DMS53 (cell line): Measurements from ENCODE around the gene TMBIM4.
"Not testable (repeated sequence)": the region's sequence is repeated elsewhere in the genome, so short reads cannot be mapped to it uniquely, and the experiment has no call there.

Source experiments
- DNase-seq: peaks from one replicate; lab custom pipeline; 2025; lab: John Stamatoyannopoulos, UW

TMBIM4 gene, protein sequence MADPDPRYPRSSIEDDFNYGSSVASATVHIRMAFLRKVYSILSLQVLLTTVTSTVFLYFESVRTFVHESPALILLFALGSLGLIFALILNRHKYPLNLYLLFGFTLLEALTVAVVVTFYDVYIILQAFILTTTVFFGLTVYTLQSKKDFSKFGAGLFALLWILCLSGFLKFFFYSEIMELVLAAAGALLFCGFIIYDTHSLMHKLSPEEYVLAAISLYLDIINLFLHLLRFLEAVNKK

DNA sequence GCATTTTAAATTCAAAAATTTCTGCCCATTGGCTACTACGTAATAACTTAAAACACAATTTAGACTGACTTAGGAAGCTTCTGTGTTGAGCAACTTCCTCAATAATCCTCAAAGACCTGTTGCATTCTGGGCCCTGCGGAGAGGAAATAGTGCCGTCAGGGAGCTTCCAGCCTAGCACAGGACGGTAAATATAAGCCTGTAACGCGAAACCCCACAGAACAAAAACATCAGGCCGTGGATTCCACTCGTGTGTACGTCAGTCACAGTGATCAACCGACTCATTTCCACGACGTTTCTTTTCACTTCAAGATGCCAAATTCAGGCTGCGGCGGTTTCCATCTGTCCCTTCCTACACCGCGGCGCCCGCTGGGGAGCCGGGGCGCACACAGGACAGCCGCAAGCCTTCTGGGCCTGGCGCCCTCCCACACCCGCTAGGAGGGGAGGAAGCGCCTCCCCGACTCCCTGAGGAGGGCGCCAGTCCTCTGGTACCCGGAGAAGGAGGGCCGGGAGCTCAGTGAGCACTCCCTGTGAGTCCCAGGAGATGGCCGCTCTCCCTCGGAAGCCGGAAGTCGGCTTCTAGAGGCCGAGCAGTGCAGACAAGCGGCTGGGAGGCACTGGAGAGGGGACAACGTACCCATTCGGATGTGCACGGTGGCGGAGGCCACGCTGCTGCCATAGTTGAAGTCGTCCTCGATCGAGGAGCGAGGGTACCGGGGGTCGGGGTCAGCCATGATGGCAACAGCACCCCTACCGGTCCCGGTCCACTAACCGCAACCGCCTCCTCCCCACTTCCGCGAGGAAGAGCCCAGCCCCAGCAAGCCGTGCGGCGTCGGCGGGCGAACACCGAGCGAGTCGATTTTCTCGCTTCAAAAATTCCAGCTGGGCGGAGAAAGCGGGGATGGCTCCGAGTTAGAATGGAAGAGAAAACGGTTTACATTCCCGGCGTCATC lies at the start of gene TMBIM4:
TSS of gene TMBIM4 (minus strand) at position 776 of the 950 bp plus-strand sequence. CDS start at position 731, 45 bp downstream.
- DNase-seq: peak; percentile 98

DNA sequence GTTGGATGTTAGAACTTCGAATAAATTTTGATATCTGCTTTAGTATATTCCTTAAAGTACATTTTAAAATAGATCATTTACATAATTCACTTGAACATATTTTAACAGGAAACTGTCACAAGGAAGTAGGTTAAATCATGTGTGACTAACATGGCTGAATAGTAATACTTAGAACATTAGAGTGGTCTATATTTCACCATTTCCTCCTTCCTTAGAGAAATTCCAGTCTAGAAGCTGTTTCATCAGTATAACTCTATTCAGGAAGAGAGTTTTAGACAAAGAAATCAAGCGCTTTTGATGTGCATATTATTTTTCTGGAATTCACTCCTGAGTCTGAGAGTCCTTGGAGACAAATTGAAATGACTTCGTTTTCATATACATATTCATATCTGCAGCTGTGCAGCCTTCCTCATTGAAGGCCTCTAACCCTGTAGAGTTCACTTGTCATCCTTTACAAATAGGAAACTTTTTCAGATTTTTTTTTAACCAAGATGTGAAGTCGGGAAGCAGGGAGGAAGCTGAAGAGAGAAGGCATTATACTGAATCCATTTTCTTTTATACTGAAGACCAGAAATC lies 47.6 kb upstream of the TMBIM4 start:
- no peak for DNase-seq

DNA sequence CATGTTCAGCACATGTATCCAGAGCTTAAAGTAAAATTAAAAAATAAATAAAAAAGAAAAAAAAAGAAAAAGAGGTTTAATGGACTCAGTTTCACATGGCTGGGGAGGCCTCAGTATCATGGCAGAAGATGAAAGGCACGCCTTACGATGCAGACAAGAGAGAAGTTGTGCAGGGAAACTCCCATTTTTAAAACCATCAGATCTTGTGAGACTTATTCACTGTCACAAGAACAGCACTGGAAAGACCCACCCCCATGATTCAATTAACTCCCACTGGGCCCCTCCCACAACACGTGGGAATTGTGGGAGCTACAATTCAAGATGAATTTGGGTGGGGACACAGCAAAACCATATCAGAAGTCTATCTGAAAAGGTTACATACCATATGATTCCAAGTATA lies 43.2 kb upstream of the TMBIM4 start:
- DNase-seq: not testable (repeated sequence)

DNA sequence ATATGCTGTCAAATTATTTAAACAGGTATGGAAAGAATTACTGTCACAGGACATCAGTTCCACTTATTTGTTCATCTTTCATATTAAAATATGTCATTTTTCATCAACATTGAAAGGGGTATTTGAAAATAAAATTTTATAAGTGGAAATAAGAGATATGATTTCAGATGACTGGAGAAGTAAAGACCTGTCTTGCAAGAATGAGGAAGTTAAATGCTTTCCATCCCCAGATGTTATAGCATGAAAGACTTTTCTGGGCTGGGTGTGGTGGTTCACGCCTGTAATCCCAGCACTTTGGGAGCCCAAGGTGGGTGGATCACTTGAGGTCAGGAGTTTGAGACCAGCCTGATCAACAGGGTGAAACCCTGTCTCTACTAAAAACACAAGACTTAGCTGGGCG lies 41.8 kb upstream of the TMBIM4 start:
- DNase-seq: not testable (repeated sequence)

DNA sequence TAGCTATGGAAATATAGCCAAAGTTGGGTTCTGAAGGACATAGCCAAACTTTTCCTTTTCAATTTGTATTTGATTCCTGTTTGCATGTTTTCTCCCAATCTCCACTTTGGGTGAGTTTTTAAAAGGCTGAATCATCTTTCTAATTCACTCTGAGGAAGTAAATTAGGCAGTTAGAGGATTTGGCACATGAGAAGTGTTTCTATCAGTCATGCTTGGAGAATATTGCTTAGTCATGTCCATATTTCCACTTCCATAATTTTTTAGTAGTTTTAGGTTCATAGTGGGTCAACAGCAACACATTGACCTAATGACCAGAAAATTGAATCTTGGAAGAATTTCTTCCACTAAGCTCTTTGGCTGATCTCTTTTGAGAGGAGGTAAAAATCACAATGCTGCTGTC lies 41.0 kb upstream of the TMBIM4 start:
- no peak for DNase-seq

DNA sequence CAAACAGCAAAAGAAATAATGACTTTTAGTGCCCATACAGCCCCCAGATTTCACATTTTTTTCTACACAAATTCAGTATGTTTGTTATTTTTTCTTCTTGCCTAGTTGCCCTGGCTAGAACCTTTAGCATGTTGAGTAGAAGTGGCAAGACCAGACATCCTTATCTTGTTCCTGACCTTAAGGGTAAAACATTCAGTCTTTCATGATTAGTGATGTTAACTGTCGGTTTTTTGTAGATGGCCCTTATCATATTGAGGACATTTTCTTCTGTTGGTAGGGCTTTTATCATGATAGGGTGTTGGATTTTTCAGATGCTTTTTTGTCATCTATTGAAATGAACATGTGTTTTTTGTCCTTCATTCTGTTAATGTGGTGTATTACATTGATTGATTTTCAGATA lies 36.3 kb upstream of the TMBIM4 start:
- DNase-seq: no peak

DNA sequence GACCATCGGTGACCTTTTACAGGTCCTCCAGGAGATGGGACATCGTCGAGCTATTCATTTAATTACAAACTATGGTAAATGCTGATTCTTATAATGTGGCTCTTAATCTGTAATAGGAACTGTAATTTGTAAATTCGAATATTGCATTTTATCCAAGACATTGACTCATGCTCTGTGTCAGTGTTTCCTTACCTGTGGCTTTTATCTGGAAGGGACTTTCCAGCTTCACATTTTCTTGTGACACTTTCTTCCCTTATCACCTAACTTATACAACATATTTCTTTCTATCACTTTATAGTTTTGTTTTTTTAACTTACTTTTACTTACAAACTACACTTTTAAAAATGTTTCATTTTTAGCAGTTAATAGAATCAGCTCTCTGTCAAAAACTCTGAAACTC lies 34.0 kb upstream of the TMBIM4 start:
- DNase-seq: no peak

DNA sequence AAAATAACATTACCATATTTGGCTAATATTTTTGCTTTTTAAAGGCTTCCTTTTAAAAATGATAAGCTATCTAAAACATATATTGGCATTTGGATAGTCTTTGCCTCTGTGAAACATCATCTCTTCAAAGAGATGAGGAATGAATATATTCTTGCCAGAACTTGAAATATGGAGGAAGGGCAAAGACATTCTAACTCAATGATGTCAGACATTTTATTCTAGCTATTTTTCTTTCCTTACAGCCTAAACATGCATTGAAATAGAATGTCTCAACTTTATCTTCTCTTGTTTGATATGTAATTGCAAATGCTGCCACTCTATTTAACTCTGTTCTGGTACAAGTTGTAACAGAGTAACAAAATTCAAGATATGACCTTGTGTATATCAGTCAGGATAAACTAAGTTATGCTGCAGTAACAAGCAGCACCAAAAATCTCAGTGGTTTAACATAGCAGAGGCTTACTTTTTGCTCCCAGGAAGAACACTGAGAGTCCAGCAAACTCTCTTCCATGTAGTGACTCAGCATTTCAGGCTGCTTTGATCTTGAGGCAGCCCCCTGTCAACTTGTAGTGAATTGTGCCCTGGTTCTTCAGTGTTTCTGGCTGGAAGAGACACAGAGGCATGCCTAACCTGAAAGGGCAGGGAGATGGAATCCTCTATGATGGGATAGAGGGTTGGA lies 30.2 kb upstream of the TMBIM4 start:
- no peak for DNase-seq

DNA sequence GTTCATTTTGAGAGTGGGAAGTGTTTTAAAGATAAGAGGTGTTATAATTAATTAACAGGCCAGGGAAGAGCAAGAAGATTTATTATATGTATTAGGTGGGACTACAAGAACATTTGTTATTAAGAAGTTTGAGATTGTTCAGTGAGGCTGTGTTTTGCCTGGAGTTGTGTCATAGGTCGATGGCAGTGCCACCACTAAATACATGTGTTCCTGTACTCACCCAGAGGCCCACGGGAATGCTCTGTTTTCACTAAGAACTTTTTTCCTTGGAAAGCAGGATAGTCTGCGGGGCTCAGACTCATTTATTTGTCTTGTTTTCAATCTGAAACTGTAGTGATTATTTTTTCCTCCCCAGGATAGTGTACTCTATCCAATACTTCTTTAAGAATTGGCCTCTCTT lies 29.3 kb upstream of the TMBIM4 start:
- DNase-seq: no peak

DNA sequence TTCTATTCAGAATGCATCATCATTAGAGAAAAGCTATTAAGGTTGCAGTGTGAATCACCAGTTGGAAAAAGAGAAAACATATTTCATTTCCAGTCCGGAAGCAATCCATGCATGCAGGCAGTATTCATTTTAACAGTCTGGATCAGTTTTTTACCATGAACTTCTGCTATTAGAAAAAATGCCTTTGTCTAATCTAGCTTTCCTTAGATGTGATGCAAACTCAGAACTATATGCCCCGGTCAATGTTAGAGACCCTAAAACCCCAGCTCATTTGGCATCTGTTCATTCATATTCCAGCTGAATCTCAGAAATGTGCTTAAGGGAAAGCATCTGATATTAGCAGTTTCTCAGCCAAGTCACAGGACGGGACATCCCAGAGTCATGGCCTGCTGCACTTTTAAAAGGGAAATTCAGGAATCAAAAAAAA lies 27.7 kb upstream of the TMBIM4 start:
- DNase-seq: no peak

DNA sequence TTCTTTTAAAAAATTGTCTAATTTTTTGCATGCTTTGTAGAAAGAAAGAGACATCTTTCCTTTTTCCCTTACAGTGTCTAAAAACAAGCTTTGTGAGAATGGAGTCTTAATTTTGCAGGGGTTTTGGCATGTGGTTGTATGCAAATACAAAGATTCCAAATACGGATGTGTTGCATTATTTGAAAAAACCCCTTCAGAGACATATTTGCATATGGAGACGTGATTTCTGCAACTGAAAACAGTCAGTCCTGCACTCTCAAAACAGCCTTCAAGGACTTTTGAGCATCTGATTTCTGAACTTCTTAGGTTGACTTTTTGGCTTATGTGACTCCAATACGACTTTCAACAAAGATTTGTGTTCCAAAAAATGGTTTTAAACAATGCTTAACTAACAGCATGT lies 27.0 kb upstream of the TMBIM4 start:
- DNase-seq: no peak

DNA sequence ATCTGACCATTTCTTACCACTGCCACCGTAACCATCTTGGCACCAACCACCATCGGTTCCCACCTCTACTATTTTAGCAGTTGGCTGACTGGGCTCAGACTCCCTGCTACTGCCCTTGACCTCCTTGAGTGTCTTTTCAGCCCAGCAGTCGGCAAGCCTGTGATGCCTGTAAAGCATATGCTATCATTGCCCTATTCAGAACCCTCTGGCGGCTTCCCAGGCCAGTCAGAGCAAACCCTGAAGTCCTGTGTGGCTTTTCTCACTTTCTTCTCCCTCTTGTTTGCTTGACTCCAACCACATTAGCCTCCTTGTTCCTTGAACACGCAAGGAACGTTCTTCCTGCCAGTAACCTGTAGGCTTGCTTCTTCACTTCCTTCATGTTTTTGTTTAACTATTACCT lies 25.4 kb upstream of the TMBIM4 start:
- DNase-seq: no peak

DNA sequence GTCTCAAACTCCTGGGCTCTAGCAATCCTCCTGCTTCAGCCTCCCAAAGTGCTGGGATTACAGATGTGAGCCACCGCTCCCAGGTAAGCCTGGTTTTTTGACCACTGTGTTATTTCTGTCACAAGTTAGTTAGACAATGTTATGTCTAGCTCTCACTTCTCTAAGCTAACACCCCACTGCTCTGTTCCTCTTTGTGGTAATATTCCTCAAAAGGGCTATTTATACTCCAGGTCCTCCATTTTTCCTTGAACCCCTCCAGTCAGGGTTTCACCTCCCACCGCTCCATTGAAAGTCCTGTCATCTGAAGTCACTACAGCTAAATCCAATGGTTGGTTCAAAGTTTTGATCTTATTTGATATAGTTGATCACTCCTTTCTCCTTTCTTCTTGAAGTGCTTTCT lies 24.3 kb upstream of the TMBIM4 start:
- DNase-seq: no peak

DNA sequence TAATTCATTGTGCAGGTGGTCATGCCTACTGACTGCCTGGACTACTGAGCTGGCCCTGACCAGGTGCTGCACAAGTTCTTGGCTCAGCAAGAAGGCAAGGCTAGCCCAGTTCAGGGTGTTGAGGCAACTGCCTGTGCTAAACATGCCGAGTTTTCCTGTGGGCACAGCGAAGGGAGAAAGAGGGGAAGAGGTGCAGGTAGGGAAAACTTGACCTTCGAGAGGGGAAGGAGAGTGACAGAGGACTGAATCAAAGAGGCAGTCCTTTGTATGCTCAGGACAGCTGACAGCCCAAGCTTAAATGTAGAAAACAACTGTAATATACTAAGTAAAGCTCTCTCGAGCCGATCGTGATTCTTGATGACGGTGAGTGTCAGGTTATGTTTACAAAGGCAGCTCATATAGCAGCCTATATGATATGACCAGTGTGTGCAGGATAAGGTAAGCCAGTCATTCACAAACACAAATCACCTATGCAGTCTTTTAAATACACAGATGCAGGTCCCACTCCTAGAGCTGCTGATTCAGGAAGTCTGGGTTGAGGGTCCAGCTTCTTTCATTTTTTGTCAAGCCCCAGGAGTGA lies 21.8 kb upstream of the TMBIM4 start:
- peak; percentile 91 for DNase-seq

DNA sequence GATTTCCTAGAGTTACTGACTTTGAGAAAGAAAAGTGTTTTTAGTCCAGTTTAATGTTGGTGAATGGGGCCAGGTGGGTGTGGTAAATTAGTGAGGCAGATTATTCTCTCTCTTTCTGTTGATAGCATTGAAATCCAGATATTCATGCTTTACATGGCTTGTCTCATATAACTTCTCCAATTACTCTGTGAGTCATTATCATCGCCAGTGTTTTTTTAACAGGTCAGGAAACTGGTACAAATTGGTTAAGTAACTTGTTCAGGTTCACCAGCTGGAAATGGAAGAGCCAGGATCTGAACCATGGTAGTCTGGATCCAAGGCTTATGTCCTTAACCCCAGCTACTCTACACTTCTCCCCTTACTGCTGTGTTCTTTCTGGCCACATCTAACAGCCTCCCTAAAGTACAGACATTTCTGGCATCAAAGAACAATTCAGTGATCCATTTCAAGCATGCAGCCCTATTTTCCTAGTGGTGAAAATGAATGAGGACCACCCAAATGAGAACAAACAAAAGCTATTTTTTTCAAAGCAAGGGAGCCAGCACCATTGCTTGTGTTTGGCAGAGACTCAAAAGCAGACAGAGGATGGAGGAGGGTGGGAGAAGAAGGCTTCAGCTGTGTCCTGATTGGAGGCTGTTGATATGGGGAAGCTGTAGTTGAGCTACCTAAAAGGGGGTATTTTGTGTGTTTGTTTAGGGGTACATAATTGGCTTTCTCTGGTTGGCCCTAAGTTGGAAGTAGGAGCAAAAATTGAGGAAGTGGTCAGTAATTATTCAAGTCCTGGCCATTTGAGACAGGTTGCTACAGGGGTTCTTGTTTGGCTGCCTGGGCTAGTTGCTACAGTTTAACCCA lies 20.9 kb upstream of the TMBIM4 start:
- DNase-seq: peak; percentile 62

DNA sequence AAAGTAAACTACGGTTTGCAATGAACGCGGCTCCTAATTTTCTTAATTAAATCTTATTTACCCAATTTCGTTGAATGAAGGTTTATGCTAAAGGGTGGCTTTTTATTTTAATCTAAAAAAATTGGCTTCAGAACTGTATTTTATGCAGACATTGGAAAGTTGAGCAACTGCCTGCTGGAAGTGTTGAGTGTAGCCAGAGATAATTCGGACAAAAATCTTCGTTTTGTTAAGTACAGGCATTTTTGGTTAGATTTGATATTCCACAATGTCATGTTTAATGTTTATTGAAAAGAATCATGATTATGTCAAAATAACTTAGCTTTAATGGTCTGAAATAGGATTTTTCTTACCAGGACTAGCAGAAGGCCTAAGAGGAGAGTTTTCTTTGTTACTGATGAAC lies 20.1 kb upstream of the TMBIM4 start:
- DNase-seq: no peak

DNA sequence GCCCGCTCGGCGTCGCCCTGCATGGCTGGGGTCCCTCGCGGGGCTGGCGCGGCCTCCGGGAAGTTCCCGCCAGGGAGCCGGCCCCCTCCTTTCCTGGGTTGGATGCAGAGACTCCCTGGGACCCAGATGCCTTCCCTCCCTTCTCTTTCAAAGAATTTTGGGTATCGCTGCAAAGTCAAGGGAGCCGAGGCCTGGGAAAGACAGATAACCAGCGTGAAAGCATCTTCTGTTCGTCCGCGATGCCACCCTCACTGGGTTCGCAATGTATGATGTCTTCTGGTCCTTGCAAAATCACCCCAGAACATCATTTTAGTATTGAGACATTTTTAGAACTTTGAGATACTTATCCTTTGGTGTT lies 19.7 kb upstream of the TMBIM4 start:
- no peak for DNase-seq

DNA sequence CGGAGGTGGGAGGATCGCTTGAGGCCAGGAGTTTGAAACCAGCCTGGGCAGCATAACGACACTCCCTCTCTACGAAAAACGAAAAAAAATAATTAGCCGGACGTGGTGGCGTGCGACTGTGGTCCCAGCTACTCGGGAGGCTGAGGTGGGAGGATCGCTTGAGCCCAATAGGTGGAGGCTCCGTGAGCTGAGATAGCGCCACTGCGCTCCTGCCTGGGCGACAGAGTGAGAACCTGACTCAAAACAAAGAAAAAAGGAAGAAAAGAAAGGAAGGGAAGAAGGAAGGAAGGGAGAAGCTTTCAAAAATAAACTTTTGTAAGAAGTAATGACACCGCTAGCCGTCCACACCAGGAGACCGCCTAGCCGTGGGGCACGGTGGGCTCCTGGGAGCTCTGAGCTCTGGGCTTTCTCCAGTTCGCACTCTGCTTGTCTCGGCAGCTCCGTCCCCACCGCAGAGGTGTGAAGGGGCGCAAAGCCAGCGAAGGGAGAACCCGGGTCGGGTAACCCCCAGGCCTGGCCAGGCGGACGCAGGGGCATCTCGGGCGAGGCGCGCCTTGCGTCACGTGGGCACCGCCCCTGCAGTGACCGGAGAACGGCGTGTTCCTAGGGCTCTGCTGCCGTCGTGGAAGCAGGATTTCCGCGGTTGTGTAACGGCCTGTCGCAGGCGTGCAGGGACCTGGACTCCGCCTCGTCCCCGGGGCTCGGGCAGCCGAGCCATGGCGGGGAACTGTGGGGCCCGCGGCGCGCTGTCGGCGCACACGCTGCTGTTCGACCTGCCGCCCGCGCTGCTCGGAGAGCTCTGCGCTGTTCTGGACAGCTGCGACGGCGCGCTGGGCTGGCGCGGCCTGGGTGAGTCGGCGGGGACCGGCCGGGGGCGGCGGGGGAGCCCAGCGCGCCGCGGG lies 19.0 kb upstream of the TMBIM4 start, which contains the start of gene IRAK3:
TSS of gene IRAK3 (plus strand) at position 631 of the 902 bp plus-strand sequence. CDS start at position 717, 86 bp downstream.
- peak; percentile 81 for DNase-seq

DNA sequence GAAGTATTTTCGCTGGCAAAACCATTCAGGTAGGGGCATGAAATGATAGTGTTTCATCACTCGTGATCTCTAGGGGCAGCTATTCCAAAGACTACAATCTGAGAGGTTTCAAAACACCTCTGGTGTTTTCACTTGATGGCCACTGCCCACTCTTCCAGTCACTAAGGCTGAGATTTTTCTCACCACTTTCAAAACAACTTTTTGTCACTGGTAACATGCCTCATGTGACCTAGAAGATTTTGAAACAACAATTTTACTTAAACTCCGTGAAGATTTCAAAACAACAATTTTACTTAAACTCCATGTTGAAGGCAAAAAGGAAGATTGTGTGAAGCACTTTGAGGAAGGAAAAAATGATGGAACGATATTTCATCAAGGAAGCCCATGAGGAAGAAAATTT lies 18.0 kb upstream of the TMBIM4 start:
- no peak for DNase-seq

DNA sequence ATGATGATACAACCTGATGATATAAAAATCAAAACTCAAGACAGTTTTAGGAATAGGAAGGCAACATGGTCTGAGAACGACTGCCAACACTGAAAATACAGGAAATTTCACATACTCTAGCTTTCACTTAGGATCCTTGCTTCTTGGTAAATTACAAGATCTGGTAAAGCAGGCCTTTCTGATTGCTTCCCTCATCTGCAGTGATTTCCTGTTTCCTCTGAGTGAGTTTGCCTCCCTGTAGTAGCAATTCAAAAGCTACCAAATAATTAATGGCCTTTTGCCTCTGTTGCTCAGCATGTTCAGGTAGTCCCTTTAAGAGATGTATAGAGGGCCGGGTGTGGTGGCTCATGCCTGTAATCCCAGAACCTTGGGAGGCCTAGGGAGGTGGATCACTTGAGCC lies 17.2 kb upstream of the TMBIM4 start:
- no peak for DNase-seq
